Stomach (tissue), 9 donors: ENCODE data around the gene INSC. TPM values are rescaled to one million over a fixed set of nuclear protein-coding genes. Genes with fewer than 3 reads are reported as not detected.

Source experiments
- DNase-seq, 2 donors: peaks; one replicate each; pipeline versions ENCODE4 v3.0.0 to v3.0.0-alpha.2; 2013 to 2019
- H3K27ac ChIP-seq, 5 donors: fragments of 200-600 bp in 4 of 5; sonication (generic) in 4 of 5; one replicate each; pipeline ENCODE4 v1.5.1; 2013 to 2019; ENCODE audit warnings: mild to moderate bottlenecking in 1 of 5, moderate library complexity in 1 of 5
- H3K27me3 ChIP-seq, 3 donors: fragments of 200-600 bp; sonication (generic); one replicate each; pipeline ENCODE4 v1.5.1; 2017 to 2019; ENCODE audit warnings: mixed run types in 1 of 3
- H3K36me3 ChIP-seq, 4 donors: fragments of 200-600 bp; sonication (generic); 1 replicate in 3 of 4; 2 replicates in 1 of 4; pipeline ENCODE4 v1.5.1; 2016 to 2019
- H3K4me1 ChIP-seq, 4 donors: fragments of 200-600 bp; sonication (generic); one replicate each; pipeline ENCODE4 v1.5.1; 2016 to 2019
- H3K4me3 ChIP-seq, 4 donors: fragments of 200-600 bp; sonication (generic) in 3 of 4; one replicate each; pipeline ENCODE4 v1.5.1; 2016 to 2019; ENCODE audit warnings: mild to moderate bottlenecking in 1 of 4
- H3K9me3 ChIP-seq, 4 donors: fragments of 200-600 bp; sonication (generic); one replicate each; pipeline ENCODE4 v1.5.1; 2016 to 2019
- EP300 ChIP-seq: sonication (generic); formaldehyde crosslinking; IDR thresholded peaks from one replicate; pipeline ENCODE4 v1.6.1; 2017; ENCODE audit warnings: antibody characterized with exemption
- POLR2A ChIP-seq, 4 donors: fragments of 450-650 bp; IDR thresholded peaks; one replicate each; pipeline ENCODE4 v1.6.1; 2016; ENCODE audit warnings: antibody characterized with exemption in 4 of 4, control low read depth in 2 of 4, mild to moderate bottlenecking in 1 of 4, moderate library complexity in 1 of 4
- POLR2AphosphoS5 ChIP-seq, 3 donors: sonication (generic); formaldehyde crosslinking; IDR thresholded peaks; one replicate each; pipeline ENCODE4 v1.6.1; 2016; ENCODE audit warnings: antibody characterized with exemption in 3 of 3
- WGBS, 5 donors: extraction: QIAGEN DNeasy Blood & Tissue Kit in 3 of 5; methylation state at CpG; one replicate each; pipeline versions ENCODE4 v1.1.5 to v1.1.7; 2013 to 2018; 5-methylcytosine and 5-hydroxymethylcytosine counted together
- intact Hi-C: fragments of 100-400 bp; cut with DNase I; formaldehyde crosslinking; loops from one replicate; pipeline ENCODE4 v1.15.1; 2023; ENCODE audit warnings: low total_unique reads
- polyA plus RNA-seq, 3 donors: library from polyadenylated mRNA; stranded (reverse); fragments of 200-250 nt; gene quantifications; one replicate each; pipeline ENCODE4 v1.2.3, GENCODE V29; 2013
- total RNA-seq, 5 donors: library from RNA; depleted of rRNA; stranded (reverse); fragments of >200 nt; gene quantifications; one replicate each; pipeline versions ENCODE4 v1.1.0 to v1.2.3, GENCODE V29; 2014 to 2016
- TF ChIP-seq, protein P1 (sequence below), 7 experiments: fragments of 450-650 bp in 4 of 7; fragments of 200-600 bp in 3 of 7; sonication (generic) in 3 of 7; IDR thresholded peaks; one replicate each; pipeline ENCODE4 v1.5.1; 2016 to 2019; ENCODE audit warnings: antibody characterized with exemption in 7 of 7, control low read depth in 2 of 7, mild to moderate bottlenecking in 1 of 7
- donor health status: healthy with polysubstance abuse.
- donor health status: Bipolar disorder and iron deficiency.
- donor health status: healthy.

INSC gene
- total and polyA plus RNA-seq, 8 donors: 0.75 to 23.2 (median 2.9) TPM; not detected in 1

DNA sequence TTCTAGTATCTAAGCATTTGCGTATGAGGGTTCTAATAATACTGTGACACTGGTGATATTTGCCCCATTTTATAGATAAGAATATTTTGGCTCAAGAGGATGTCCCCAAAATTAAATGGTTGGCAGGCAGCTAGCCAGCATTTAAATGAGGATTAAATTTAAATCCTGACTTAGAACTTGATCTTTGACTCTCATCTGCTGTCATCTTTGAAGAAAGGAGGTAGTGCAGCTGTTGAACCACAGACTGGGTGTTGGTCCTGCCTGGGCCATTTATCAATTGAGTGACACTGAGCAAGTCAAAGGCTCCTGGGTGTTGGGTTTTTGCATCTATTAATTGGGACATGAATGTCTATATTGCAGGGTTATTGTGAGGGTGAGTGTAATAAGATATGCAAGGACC, 112.3 kb downstream of the INSC start:
- H3K36me3 ChIP-seq: no peaks in the 10 kb centered on the region
- H3K4me1 ChIP-seq: no peaks in the 10 kb centered on the region
- WGBS, 5 donors: 93 to 98% (median 95%) methylated on average over 1 of the region's 1 CpG
- intact Hi-C loops: no loop called here
- no peak for DNase-seq
- no peaks in the 10 kb centered on the region for H3K9me3 ChIP-seq
- H3K27ac ChIP-seq: no peak overlapping the region
- H3K4me3 ChIP-seq: no peak overlapping the region
- TF ChIP-seq POLR2AphosphoS5 (IDR thresholded peaks at IDR 0.05) (no peak), EP300 (no peak), POLR2A (IDR thresholded peaks at IDR 0.05) (no peak)
- TF ChIP-seq, protein P1, sequence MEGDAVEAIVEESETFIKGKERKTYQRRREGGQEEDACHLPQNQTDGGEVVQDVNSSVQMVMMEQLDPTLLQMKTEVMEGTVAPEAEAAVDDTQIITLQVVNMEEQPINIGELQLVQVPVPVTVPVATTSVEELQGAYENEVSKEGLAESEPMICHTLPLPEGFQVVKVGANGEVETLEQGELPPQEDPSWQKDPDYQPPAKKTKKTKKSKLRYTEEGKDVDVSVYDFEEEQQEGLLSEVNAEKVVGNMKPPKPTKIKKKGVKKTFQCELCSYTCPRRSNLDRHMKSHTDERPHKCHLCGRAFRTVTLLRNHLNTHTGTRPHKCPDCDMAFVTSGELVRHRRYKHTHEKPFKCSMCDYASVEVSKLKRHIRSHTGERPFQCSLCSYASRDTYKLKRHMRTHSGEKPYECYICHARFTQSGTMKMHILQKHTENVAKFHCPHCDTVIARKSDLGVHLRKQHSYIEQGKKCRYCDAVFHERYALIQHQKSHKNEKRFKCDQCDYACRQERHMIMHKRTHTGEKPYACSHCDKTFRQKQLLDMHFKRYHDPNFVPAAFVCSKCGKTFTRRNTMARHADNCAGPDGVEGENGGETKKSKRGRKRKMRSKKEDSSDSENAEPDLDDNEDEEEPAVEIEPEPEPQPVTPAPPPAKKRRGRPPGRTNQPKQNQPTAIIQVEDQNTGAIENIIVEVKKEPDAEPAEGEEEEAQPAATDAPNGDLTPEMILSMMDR (IDR thresholded peaks at IDR 0.05): no peak
- H3K27me3 ChIP-seq: no peaks in the 10 kb centered on the region

DNA sequence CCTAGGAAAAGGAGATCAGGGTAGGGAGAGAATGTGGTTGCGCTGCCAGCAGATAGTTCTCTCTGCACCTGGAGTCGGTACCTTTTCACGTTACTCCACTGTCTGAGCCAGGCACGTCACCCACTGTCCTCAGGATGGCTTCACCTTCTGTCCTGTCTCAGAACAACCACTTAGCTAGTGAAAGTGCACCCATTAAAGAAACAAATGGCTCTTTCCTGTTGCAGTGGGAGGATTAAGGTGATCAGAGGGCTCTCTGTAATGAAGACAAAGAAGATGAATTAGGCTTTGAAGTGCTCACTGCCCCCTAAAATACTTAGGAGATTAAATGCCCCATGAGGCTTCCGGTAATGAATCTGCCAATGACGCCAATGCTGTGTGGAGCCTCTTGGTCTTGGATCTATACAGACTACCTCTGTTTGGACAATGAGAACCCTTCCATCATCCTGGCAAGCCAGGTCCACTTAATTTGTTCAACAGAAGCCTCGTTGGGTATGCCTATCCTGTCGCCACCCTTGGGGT, 113.7 kb downstream of the INSC start:
- intact Hi-C loops: no loop called here
- Histone ChIP-seq H3K36me3 (no peaks in the 10 kb centered on the region), H3K9me3 (no peaks in the 10 kb centered on the region), H3K27me3 (no peaks in the 10 kb centered on the region), H3K27ac (no peak overlapping the region), H3K4me3 (no peak overlapping the region), H3K4me1 (no peaks in the 10 kb centered on the region)
- no peak for DNase-seq
- 68 to 90% (median 79%) methylated on average over 8 of the region's 8 CpGs for WGBS, 5 donors
- TF ChIP-seq, protein P1 (IDR thresholded peaks at IDR 0.05): no peak
- no peak for TF ChIP-seq EP300
- TF ChIP-seq POLR2A (IDR thresholded peaks at IDR 0.05): no peak
- no peak for TF ChIP-seq POLR2AphosphoS5 (IDR thresholded peaks at IDR 0.05)

DNA sequence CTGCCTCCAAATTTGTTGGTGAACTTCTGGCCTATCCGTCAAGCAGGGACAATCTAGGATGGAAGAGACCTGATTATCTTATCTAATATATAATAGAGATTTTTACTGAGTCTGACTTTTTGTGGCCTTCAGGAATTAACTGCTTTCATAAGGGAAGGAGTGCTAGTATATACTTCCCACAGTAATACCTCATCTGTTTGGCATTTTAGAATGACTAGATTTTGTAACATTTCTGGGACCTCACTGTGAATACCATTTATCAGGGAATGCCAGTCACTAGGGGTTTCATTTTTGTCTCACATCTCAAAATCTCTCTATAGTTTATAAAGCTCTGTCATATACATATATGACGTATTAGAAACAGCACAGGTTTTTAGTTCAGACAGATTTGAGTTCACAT, 114.3 kb downstream of the INSC start:
- TF ChIP-seq, protein P1 (IDR thresholded peaks at IDR 0.05): no peak
- TF ChIP-seq EP300 (no peak), POLR2A (IDR thresholded peaks at IDR 0.05) (no peak), POLR2AphosphoS5 (IDR thresholded peaks at IDR 0.05) (no peak)
- intact Hi-C loops: no loop called here
- Histone ChIP-seq H3K9me3 (no peaks in the 10 kb centered on the region), H3K4me1 (no peaks in the 10 kb centered on the region), H3K4me3 (no peak overlapping the region), H3K27ac (no peak overlapping the region), H3K36me3 (no peaks in the 10 kb centered on the region), H3K27me3 (no peaks in the 10 kb centered on the region)
- 0 to 87% (median 0%) methylated on average over 2 of the region's 2 CpGs for WGBS, 5 donors
- DNase-seq: no peak

DNA sequence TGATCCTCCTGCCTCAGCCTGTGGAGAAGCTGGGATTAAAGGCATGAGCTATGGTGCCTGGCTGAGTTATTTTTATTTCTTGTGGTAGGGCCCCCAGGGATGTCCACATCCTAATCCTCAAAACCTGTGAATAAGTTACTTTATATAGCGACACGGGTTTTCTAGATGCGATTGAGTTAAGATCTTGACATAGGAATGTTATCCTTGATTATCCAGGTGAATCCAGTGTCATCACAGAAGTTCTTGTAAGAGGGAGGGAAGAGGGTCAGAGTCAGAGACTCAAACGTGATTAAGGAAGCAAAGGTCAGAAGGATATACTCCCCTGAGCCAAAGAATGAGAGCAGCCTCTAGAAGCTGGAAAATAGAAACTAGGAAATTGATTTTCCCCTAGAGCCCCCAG, 117.8 kb downstream of the INSC start:
- no peak overlapping the region for H3K4me3 ChIP-seq
- TF ChIP-seq EP300 (no peak), POLR2AphosphoS5 (IDR thresholded peaks at IDR 0.05) (no peak), POLR2A (IDR thresholded peaks at IDR 0.05) (no peak)
- TF ChIP-seq, protein P1 (IDR thresholded peaks at IDR 0.05): no peak
- 73 to 77% (median 75%) methylated on average over 4 of the region's 4 CpGs for WGBS, 5 donors
- no peaks in the 10 kb centered on the region for H3K4me1 ChIP-seq
- intact Hi-C loops: no loop called here
- DNase-seq: no peak
- H3K27ac ChIP-seq: no peak overlapping the region
- no peaks in the 10 kb centered on the region for H3K27me3 ChIP-seq
- H3K9me3 ChIP-seq: no peaks in the 10 kb centered on the region
- no peaks in the 10 kb centered on the region for H3K36me3 ChIP-seq
